ENCODE results near the gene RPS21. TPM values are rescaled to one million over a fixed set of nuclear protein-coding genes. Genes with fewer than 3 reads are reported as not detected.

The RPS21 gene
- total and polyA plus RNA-seq, 9 of the 15 experiments (the other 6 are each of a cell fraction or from before 2014, with no cell fraction given): 1,380 to 5,647 (median 3,091) TPM

DNA sequence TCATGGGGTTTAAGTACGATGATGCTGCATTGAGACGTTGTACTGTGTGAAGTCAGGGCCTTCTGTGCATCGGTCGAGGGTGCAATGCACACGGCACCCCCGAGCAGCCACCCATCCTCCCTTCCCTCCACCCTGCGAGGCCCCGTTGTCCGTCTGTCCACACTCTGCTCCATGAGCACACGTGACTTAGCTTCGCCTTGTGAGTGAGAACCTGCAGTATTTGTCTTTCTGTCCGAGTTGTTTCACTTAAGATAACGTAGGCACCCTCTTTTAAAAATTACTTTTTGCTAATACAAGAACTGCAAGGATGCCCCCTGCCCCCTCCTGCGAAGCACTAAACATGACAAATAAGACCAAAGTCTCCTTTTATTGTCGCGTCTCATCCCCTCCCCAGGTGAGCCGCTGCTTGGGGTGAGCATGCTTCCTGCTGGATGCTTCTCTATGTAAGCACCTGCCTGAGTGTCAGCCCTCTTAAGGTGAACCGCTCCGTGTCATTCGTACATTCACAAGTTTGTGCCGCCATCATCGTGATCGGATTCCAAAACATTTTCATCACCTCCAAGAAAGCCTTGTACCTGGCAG, 44.1 kb downstream of the RPS21 start (continued):
- TF ChIP-seq ZNF280B (CRISPR knock-in tag; IDR thresholded peaks at IDR 0.05): no peak
- no peak for TF ChIP-seq RNF2 (IDR thresholded peaks at IDR 0.05)
- no peak for TF ChIP-seq MBD2 (IDR thresholded peaks at IDR 0.05; ENCODE audit: borderline replicate concordance, low read depth)
- TF ChIP-seq ZBTB12 (CRISPR knock-in tag; IDR thresholded peaks at IDR 0.05): no peak
- TF ChIP-seq SMAD4 (CRISPR knock-in tag; conservative IDR thresholded peaks at IDR 0.05): no peak
- no peak for TF ChIP-seq ZMIZ1 (IDR thresholded peaks at IDR 0.05; ENCODE audit: low read depth in 2 of 2, low read length in 2 of 2)
- TF ChIP-seq MTA3 (IDR thresholded peaks at IDR 0.05; ENCODE audit: borderline replicate concordance): no peak
- TF ChIP-seq RFX7 (CRISPR knock-in tag; IDR thresholded peaks at IDR 0.05): no peak
- no peak for TF ChIP-seq ZNF124 (CRISPR knock-in tag; IDR thresholded peaks at IDR 0.05)
- TF ChIP-seq C11orf30 (IDR thresholded peaks at IDR 0.05; ENCODE audit: low read depth): no peak
- TF ChIP-seq ZBTB9 (CRISPR knock-in tag; IDR thresholded peaks at IDR 0.05): no peak
- TF ChIP-seq, protein P1, sequence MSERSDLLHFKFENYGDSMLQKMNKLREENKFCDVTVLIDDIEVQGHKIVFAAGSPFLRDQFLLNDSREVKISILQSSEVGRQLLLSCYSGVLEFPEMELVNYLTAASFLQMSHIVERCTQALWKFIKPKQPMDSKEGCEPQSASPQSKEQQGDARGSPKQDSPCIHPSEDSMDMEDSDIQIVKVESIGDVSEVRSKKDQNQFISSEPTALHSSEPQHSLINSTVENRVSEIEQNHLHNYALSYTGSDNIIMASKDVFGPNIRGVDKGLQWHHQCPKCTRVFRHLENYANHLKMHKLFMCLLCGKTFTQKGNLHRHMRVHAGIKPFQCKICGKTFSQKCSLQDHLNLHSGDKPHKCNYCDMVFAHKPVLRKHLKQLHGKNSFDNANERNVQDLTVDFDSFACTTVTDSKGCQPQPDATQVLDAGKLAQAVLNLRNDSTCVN (CRISPR knock-in tag; IDR thresholded peaks at IDR 0.05): no peak
- no peak for TF ChIP-seq CCNT2 (IDR thresholded peaks at IDR 0.05; ENCODE audit: borderline replicate concordance, extremely low read depth, insufficient read length, low read depth, low read length)
- no peak for TF ChIP-seq POLR2H (tag; IDR thresholded peaks at IDR 0.05; ENCODE audit: low read depth)
- no peak for TF ChIP-seq ZNF347 (CRISPR knock-in tag; IDR thresholded peaks at IDR 0.05; ENCODE audit: low read depth)
- no peak for TF ChIP-seq ZNF316 (IDR thresholded peaks at IDR 0.05)
- TF ChIP-seq KDM1A (IDR thresholded peaks at IDR 0.05): no peak
- no peak for TF ChIP-seq GATAD2B (IDR thresholded peaks at IDR 0.05; ENCODE audit: borderline replicate concordance)
- peak; percentile 22 for TF ChIP-seq MEIS2 (IDR thresholded peaks at IDR 0.05; ENCODE audit: partially characterized antibody)
- no peak for TF ChIP-seq BRD9 (IDR thresholded peaks at IDR 0.05; ENCODE audit: low read depth, partially characterized antibody)
- no peak for TF ChIP-seq RBM15 (IDR thresholded peaks at IDR 0.05; ENCODE audit: insufficient read depth, low read length)
